Loucy (cell line): ENCODE measurements around the gene SSBP3.

Experiments used
- H2AFZ ChIP-seq: fragments of 200-600 bp; sonication (generic); 2 replicates; pipeline ENCODE4 v1.6.0; 2016; ENCODE audit warnings: antibody characterized with exemption, mild to moderate bottlenecking, low read length, moderate library complexity
- H3F3A ChIP-seq: fragments of 200-600 bp; 2 replicates; pipeline ENCODE4 v1.6.0; 2016; ENCODE audit warnings: antibody characterized with exemption, low read depth, mild to moderate bottlenecking
- H3K27me3 ChIP-seq: fragments of 200-600 bp; sonication (generic); 2 replicates; pipeline ENCODE4 v1.6.1; 2014; ENCODE audit warnings: low read length, mild to moderate bottlenecking; ENCODE audit not compliant: insufficient read depth, poor library complexity, severe bottlenecking
- H3K36me3 ChIP-seq: fragments of 200-600 bp; sonication (generic); 2 replicates; pipeline ENCODE4 v1.6.1; 2016; ENCODE audit warnings: low read length; ENCODE audit not compliant: insufficient read depth
- H3K4me1 ChIP-seq: fragments of 200-600 bp; sonication (generic); 2 replicates; pipeline ENCODE4 v1.5.1; 2014; ENCODE audit warnings: low read length, mild to moderate bottlenecking; ENCODE audit not compliant: insufficient read depth, poor library complexity, severe bottlenecking
- H3K4me2 ChIP-seq: fragments of 200-600 bp; sonication (generic); 2 replicates; pipeline ENCODE4 v1.6.0; 2014; ENCODE audit warnings: antibody characterized with exemption, low read length, low read depth, mild to moderate bottlenecking; ENCODE audit not compliant: poor library complexity, severe bottlenecking
- H3K4me3 ChIP-seq: fragments of 200-600 bp; sonication (generic); 2 replicates; pipeline ENCODE4 v1.5.1; 2014; ENCODE audit warnings: low read length, mild to moderate bottlenecking, mixed read lengths; ENCODE audit not compliant: poor library complexity, severe bottlenecking
- H3K79me2 ChIP-seq: fragments of 200-600 bp; sonication (generic); 2 replicates; pipeline ENCODE4 v1.6.1; 2014; ENCODE audit warnings: low read length; ENCODE audit not compliant: insufficient read depth
- H3K9ac ChIP-seq: fragments of 200-600 bp; sonication (generic); 2 replicates; pipeline ENCODE4 v1.6.0; 2014; ENCODE audit warnings: mild to moderate bottlenecking, low read depth, low read length, moderate library complexity; ENCODE audit not compliant: poor library complexity, severe bottlenecking
- H3K9me2 ChIP-seq: fragments of 200-600 bp; sonication (generic); replicated peaks from 2 replicates; pipeline ENCODE4 v1.6.1; 2016; ENCODE audit warnings: low read depth, low read length, mixed read lengths
- H3K9me3 ChIP-seq: fragments of 200-600 bp; sonication (generic); 2 replicates; pipeline ENCODE4 v1.6.1; 2014; ENCODE audit warnings: mild to moderate bottlenecking, antibody characterized with exemption, low read length, low read depth; ENCODE audit not compliant: insufficient read depth
- H4K20me1 ChIP-seq: fragments of 200-600 bp; sonication (generic); 2 replicates; pipeline ENCODE4 v1.6.0; 2014; ENCODE audit warnings: antibody characterized with exemption, low read length, mild to moderate bottlenecking; ENCODE audit not compliant: insufficient read depth, poor library complexity, severe bottlenecking
- CTCF ChIP-seq: fragments of 200-600 bp; sonication (generic); conservative IDR thresholded peaks from 2 replicates; pipeline ENCODE4 v1.5.1; 2014; ENCODE audit warnings: mild to moderate bottlenecking, antibody characterized with exemption, low read length
- EZH2phosphoT487 ChIP-seq: fragments of 200-600 bp; IDR thresholded peaks from 2 replicates; pipeline ENCODE4 v1.6.1; 2018; ENCODE audit warnings: antibody characterized with exemption, mild to moderate bottlenecking, moderate library complexity, borderline replicate concordance

Gene SSBP3

GRCh38 chr1:54180701-54181360 lies 225.4 kb downstream of the SSBP3 start:
- Histone ChIP-seq H3K9me3 (no peaks in the 10 kb centered on the region), H3K27me3 (no peaks in the 10 kb centered on the region), H3F3A (no peaks in the 10 kb centered on the region), H3K4me2 (no peak overlapping the region), H2AFZ (no peak overlapping the region), H3K4me3 (no peak overlapping the region), H3K4me1 (no peaks in the 10 kb centered on the region), H3K79me2 (no peaks in the 10 kb centered on the region), H4K20me1 (no peaks in the 10 kb centered on the region), H3K9ac (no peak overlapping the region), H3K9me2 (no peaks in the 10 kb centered on the region), H3K36me3 (no peaks in the 10 kb centered on the region)
- TF ChIP-seq EZH2phosphoT487 (no peak), CTCF (no peak)

- TF ChIP-seq CTCF = no peak
- no peak for TF ChIP-seq EZH2phosphoT487
- H3K27me3 ChIP-seq = no peaks in the 10 kb centered on the region
Measured at GRCh38 chr1:54178296-54179070, 227.7 kb downstream of the SSBP3 start.

GRCh38 chr1:54177726-54178125 lies 228.5 kb downstream of the SSBP3 start:
- TF ChIP-seq EZH2phosphoT487 (no peak), CTCF (no peak)
- no peaks in the 10 kb centered on the region for H3K9me3 ChIP-seq
- H3K9ac ChIP-seq = no peak overlapping the region
- H3K36me3 ChIP-seq = no peaks in the 10 kb centered on the region
- no peaks in the 10 kb centered on the region for H3K79me2 ChIP-seq
- H3K9me2 ChIP-seq = no peaks in the 10 kb centered on the region
- no peaks in the 10 kb centered on the region for H3K27me3 ChIP-seq
- H2AFZ ChIP-seq = no peak overlapping the region
- H3F3A ChIP-seq = no peaks in the 10 kb centered on the region
- H3K4me2 ChIP-seq = no peak overlapping the region
- no peak overlapping the region for H3K4me3 ChIP-seq
- no peaks in the 10 kb centered on the region for H4K20me1 ChIP-seq
- peaks cover 7% of the 10 kb centered on the region for H3K4me1 ChIP-seq

More at GRCh38 chr1:54178296-54179070, 227.7 kb downstream of the SSBP3 start:
- Histone ChIP-seq H2AFZ (no peak overlapping the region), H3K4me3 (no peak overlapping the region), H3K36me3 (no peaks in the 10 kb centered on the region), H3K4me1 (peaks cover 7% of the 10 kb centered on the region), H3K9ac (no peak overlapping the region), H3K4me2 (no peak overlapping the region), H3F3A (no peaks in the 10 kb centered on the region), H3K79me2 (no peaks in the 10 kb centered on the region), H4K20me1 (no peaks in the 10 kb centered on the region), H3K9me3 (no peaks in the 10 kb centered on the region), H3K9me2 (no peaks in the 10 kb centered on the region)
